GM12875 (cell line): ENCODE results near the gene CLK3.

Experiments
- H3K4me3 ChIP-seq: one replicate; pipeline ENCODE4 v1.5.1; 2011; ENCODE audit warnings: low read depth, low read length, control low read depth
- TF ChIP-seq, protein P1 (sequence below): IDR thresholded peaks from 2 replicates; pipeline ENCODE4 v1.5.1; 2011; ENCODE audit warnings: low read depth, mild to moderate bottlenecking, control low read depth, inconsistent platforms, low read length, moderate library complexity, borderline replicate concordance; ENCODE audit not compliant: insufficient read depth

Gene CLK3

DNA sequence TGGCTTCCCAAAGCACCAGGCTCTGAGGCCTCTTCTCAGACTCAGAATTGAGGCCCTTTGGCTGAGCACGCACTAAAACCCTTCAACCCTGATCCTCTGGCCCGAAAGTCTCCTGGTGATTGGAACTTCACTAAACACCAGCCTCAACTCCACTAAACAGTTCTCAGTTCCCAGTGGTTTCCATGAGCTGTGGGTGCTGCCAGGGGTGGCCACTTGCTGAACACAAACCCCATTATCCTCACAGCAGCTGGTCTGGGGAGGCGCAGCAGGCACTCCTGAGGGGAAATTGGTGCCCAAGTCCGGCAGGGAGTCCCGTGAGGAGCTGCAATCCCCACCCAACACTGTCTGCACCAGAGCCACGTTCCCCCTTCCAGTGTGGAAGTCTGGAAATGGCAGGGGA is 3.8 kb upstream of the CLK3 start:
- no peak overlapping the region for H3K4me3 ChIP-seq
- TF ChIP-seq, protein P1, sequence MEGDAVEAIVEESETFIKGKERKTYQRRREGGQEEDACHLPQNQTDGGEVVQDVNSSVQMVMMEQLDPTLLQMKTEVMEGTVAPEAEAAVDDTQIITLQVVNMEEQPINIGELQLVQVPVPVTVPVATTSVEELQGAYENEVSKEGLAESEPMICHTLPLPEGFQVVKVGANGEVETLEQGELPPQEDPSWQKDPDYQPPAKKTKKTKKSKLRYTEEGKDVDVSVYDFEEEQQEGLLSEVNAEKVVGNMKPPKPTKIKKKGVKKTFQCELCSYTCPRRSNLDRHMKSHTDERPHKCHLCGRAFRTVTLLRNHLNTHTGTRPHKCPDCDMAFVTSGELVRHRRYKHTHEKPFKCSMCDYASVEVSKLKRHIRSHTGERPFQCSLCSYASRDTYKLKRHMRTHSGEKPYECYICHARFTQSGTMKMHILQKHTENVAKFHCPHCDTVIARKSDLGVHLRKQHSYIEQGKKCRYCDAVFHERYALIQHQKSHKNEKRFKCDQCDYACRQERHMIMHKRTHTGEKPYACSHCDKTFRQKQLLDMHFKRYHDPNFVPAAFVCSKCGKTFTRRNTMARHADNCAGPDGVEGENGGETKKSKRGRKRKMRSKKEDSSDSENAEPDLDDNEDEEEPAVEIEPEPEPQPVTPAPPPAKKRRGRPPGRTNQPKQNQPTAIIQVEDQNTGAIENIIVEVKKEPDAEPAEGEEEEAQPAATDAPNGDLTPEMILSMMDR, result no peak

DNA sequence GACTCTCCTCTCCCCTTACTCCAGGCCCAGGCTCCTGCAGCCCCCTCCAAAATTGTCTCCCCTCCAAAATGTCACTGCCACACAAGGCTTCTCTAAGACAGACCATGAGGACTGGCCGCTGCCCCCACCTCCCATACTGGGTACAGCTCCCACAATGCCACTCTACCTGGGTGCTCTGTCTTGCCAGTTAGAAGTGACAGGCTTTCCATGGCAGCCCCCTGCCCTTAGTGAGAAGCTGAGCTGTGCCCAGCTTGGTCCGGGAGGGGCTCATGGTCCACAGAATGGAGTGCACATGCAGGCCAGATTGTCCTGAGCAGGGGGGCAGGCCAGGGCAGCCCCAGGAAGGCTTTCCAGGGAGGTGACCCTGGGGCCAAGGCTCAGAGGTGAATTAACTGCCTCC is 3.0 kb upstream of the CLK3 start:
- H3K4me3 ChIP-seq, result no peak overlapping the region
- TF ChIP-seq, protein P1, result no peak

- TF ChIP-seq, protein P1, result no peak
Measured at GRCh38 chr15:74613089-74613952, 2.3 kb upstream of the CLK3 start.

DNA sequence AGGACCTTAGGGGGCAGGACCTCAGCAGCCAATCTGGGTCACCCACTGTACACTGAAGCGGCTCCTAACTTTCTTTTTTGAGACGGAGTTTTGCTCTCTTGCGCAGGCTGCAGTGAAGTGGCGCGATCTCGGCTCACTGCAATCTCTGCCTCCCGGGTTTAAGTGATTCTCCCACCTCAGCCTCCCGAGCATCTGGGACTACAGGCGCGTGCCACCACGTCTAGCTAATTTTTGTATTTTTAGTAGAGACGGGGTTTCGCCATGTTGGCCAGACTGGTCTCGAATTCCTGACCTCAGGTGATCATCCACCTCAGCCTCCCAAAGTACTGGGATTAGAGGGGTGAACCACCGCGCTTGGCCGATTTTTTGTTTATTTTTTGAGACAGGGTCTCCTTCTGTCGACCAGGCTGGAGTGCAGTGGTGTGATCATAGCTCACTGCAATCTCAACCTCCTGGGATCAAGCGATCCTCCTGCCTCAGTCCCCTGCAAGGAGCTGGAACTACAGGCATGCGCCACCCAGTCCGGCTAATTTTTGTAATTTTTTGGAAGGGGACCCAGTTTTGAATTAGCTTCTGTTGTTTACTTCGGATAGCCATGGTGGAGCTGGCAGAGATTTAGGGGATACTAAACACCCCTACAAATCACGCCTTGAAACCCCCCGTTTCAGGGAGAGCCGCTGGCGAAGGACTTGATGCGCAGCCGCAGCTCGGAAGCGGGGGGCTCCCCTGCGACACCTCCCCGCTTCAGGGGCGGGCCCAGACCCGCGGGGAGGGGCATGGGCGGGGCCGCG is 1.5 kb upstream of the CLK3 start:
- TF ChIP-seq, protein P1, result no peak
- peak overlapping the region; percentile 86 for H3K4me3 ChIP-seq

More at GRCh38 chr15:74613089-74613952, 2.3 kb upstream of the CLK3 start:
- H3K4me3 ChIP-seq, result no peak overlapping the region

DNA sequence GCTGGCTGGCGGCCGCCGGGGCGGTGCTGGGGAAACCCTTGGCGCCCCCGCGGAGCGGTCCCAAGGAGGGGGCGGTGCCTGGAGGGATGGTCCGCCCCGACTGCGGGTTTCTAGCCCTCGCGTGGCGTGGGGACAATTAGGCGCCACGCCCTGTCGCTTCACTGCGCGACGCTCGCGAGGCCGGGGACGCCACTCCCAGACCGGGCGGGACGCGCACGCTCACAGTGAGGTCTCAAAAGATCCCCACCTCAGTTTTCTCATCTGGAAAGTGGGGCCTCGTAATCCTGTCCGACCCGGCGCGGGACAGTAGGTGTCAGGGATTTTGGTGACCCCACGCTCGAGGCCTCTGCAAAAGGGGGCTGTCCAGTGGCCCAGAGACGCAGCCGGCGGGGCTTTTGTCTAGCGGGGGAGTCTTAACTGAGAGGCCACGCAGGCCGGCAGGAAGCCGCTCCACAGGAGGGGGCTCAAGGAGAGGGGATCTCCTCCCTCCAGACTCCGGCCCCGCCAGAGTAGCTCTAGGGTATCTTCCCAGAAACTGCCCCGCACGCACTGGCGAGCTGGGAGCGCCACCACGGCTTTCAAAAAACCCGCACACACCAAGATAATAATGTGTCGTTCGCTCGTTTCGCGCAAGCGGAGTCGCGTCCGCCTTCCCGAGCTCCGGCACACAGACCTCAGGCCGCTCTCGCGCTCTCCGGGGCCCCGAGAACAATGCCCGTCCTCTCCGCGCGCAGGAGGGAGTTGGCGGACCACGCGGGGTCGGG is 710 bp upstream of the CLK3 start:
- TF ChIP-seq, protein P1, result no peak
- H3K4me3 ChIP-seq, result peak overlapping the region; percentile 86

DNA sequence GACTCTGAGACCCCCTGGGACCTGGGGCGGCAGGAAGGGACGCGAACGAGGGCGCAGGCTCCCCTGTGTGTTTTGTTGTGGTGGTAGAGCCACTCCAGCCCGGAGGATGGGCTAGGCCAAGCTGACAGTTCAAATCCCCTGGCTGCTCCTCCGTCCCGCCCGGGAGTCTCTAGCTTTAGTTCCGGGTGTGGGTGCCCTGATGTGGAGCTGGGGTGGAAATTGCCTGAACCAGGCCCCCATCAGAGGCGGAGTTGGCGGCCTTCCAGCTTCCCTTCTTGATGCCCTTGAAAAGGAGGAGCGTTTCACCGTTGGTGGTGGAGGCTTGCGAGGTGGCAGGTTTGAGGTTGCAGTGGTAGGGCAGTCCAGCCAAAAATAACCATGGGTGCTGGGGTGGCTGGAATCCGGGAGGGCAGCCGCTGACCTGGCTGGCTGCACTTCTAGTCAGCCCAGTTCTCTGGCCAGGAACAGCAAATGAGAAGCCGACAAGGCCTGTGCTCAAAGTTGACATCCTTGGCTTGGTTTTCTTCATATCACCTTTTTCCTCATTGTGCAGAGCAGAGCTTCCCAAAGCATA is 817 bp downstream of the CLK3 start:
- H3K4me3 ChIP-seq, result peak overlapping the region; percentile 86
- TF ChIP-seq, protein P1, result no peak
